OCI-LY7 (cell line): ENCODE results near the gene CCHCR1. TPM values are rescaled to one million over a fixed set of nuclear protein-coding genes. Genes with fewer than 3 reads are reported as not detected.
"Not testable (repeated sequence)": the region's sequence is repeated elsewhere in the genome, so short reads cannot be mapped to it uniquely, and the experiment has no call there.

Experiments used
- BruUV-seq: library from RNA; stranded (reverse); fragments of 400-500 nt; replicated peaks from 2 replicates; lab custom pipeline; 2021; lab: Mats Ljungman, UMichigan
- CTCF ChIA-PET: fragments of 300-600 bp; sonication (Branson Sonifier 250); formaldehyde crosslinking; loops from one replicate; lab custom pipeline; 2022; ENCODE audit warnings: antibody characterized with exemption; ENCODE audit not compliant: unreplicated experiment; lab: Charles Lee
- POLR2A ChIA-PET: fragments of 300-600 bp; sonication (Branson Sonifier 250); formaldehyde crosslinking; loops from one replicate; lab custom pipeline; 2022; ENCODE audit warnings: antibody characterized with exemption; lab: Charles Lee
- DNase-seq: peaks from one replicate; pipeline ENCODE4 v3.0.0-alpha.2; 2015; ENCODE audit warnings: low spot score
- H2AFZ ChIP-seq: fragments of 200-600 bp; sonication (generic), shearing (Covaris generic); 2 replicates; pipeline ENCODE4 v1.6.1; 2014; ENCODE audit warnings: mild to moderate bottlenecking, antibody characterized with exemption, low read length, moderate library complexity
- H3K27ac ChIP-seq: fragments of 200-600 bp; sonication (generic); 2 replicates; pipeline ENCODE4 v1.5.1; 2014; ENCODE audit warnings: mixed run types, low read depth, mild to moderate bottlenecking, moderate library complexity, low read length, inconsistent platforms; ENCODE audit not compliant: poor library complexity, severe bottlenecking
- H3K36me3 ChIP-seq: fragments of 200-600 bp; sonication (generic); 2 replicates; pipeline ENCODE4 v1.6.1; 2014; ENCODE audit warnings: mild to moderate bottlenecking, antibody characterized with exemption, low read length, moderate library complexity, mixed read lengths; ENCODE audit not compliant: insufficient read depth
- H3K4me1 ChIP-seq: fragments of 200-600 bp; sonication (generic); 2 replicates; pipeline ENCODE4 v1.5.1; 2014; ENCODE audit warnings: mild to moderate bottlenecking, low read length; ENCODE audit not compliant: insufficient read depth, poor library complexity, severe bottlenecking
- H3K4me2 ChIP-seq: fragments of 200-600 bp; sonication (generic); 2 replicates; pipeline ENCODE4 v1.6.1; 2014; ENCODE audit warnings: mild to moderate bottlenecking, low read length
- H3K4me3 ChIP-seq: fragments of 200-600 bp; sonication (generic); 2 replicates; pipeline ENCODE4 v1.5.1; 2014; ENCODE audit warnings: mild to moderate bottlenecking, low read depth, low read length; ENCODE audit not compliant: poor library complexity, severe bottlenecking
- H3K79me2 ChIP-seq: fragments of 200-600 bp; sonication (generic); 2 replicates; pipeline ENCODE4 v1.6.1; 2016; ENCODE audit warnings: low read depth, mild to moderate bottlenecking, low read length, moderate library complexity, mixed read lengths; ENCODE audit not compliant: insufficient read depth
- H3K9me2 ChIP-seq: fragments of 200-600 bp; sonication (generic); 2 replicates; pipeline ENCODE4 v1.6.1; 2016; ENCODE audit warnings: mild to moderate bottlenecking, low read length, mixed read lengths; ENCODE audit not compliant: insufficient read depth
- H3K9me3 ChIP-seq: fragments of 200-600 bp; sonication (generic); 2 replicates; pipeline ENCODE4 v1.6.1; 2014; ENCODE audit warnings: mild to moderate bottlenecking, mixed run types, low read length, mixed read lengths
- H4K20me1 ChIP-seq: fragments of 200-600 bp; sonication (generic); 2 replicates; pipeline ENCODE4 v1.6.1; 2014; ENCODE audit warnings: mild to moderate bottlenecking, antibody characterized with exemption, low read length, moderate library complexity, mixed read lengths; ENCODE audit not compliant: insufficient read depth
- CTCF ChIP-seq: fragments of 200-600 bp; sonication (generic); conservative IDR thresholded peaks from 2 replicates; pipeline ENCODE4 v1.5.1; 2014; ENCODE audit warnings: mild to moderate bottlenecking, antibody characterized with exemption, low read length, moderate library complexity, mixed read lengths
- EZH2phosphoT487 ChIP-seq: fragments of 200-600 bp; sonication (generic); IDR thresholded peaks from 2 replicates; pipeline ENCODE4 v1.6.1; 2018; ENCODE audit warnings: low read depth, borderline replicate concordance, mild to moderate bottlenecking, mixed run types, antibody characterized with exemption, low read length, moderate library complexity, mixed read lengths
- intact Hi-C: fragments of 100-400 bp; cut with micrococcal nuclease; formaldehyde crosslinking; loops from one replicate; pipeline ENCODE4 v1.10.0; 2022; ENCODE audit not compliant: unreplicated experiment
- total RNA-seq, 2 experiments: library from RNA; depleted of rRNA in 1 of 2; stranded (reverse); fragments of >200 nt in 1 of 2; shearing (Covaris generic) in 1 of 2; gene quantifications; 2 replicates each; pipeline ENCODE4 v1.2.3, GENCODE V29; 2014 to 2022

CCHCR1 gene
- total RNA-seq, 2 experiments from 2014 or later = 23.9 to 33.0 TPM

GRCh38 chr6:31164475-31165063, 7.0 kb upstream of the CCHCR1 start:
- Histone ChIP-seq H3K4me3 (peak overlapping the region; percentile 14), H3K27ac (peak overlapping the region; percentile 42), H3K4me2 (peak overlapping the region; percentile 78), H3K4me1 (peaks cover 37% of the 10 kb centered on the region), H3K36me3 (peaks cover 45% of the 10 kb centered on the region)
- H3K79me2 ChIP-seq, CTCF ChIA-PET, DNase-seq, H3K9me2 ChIP-seq, H2AFZ ChIP-seq, BruUV-seq, intact Hi-C loops, H4K20me1 ChIP-seq, H3K9me3 ChIP-seq: not testable (repeated sequence)
- POLR2A ChIA-PET = interaction anchor here (1.6 kb wide), 1 partner anchor 26 kb away, joined by 3 read pairs; the partner anchor contains the start of gene PSORS1C2

- Histone ChIP-seq H3K4me2 (peak overlapping the region; percentile 36), H3K4me3 (no peak overlapping the region), H3K79me2 (peaks cover 13% of the 10 kb centered on the region; the same call in 1 of the 2 replicates), H3K9me2 (no peaks in the 10 kb centered on the region), H3K4me1 (peaks cover 39% of the 10 kb centered on the region), H3K9me3 (no peaks in the 10 kb centered on the region), H3K27ac (no peak overlapping the region), H3K36me3 (peaks cover 47% of the 10 kb centered on the region), H2AFZ (no peak overlapping the region), H4K20me1 (no peaks in the 10 kb centered on the region; the same call in 1 of the 2 replicates)
- POLR2A ChIA-PET = interaction anchor here (1.6 kb wide), 1 partner anchor 25 kb away, joined by 3 read pairs; the partner anchor contains the start of gene PSORS1C2
- intact Hi-C loops = no loop called here
- TF ChIP-seq CTCF = no peak
- TF ChIP-seq EZH2phosphoT487 = no peak
- CTCF ChIA-PET = no interaction called here
- no TSS peak for BruUV-seq
- no peak for DNase-seq
Measured at GRCh38 chr6:31163922-31164321, 6.3 kb upstream of the CCHCR1 start.

- Histone ChIP-seq H3K27ac (no peak overlapping the region), H2AFZ (no peak overlapping the region), H3K4me3 (no peak overlapping the region), H3K9me3 (no peaks in the 10 kb centered on the region), H3K4me2 (0 out of 2 replicates have a peak overlapping the region, but pooled peaks have one; percentile 12), H3K4me1 (peaks cover 39% of the 10 kb centered on the region), H4K20me1 (no peaks in the 10 kb centered on the region; the same call in 1 of the 2 replicates), H3K79me2 (peaks cover 17% of the 10 kb centered on the region; the same call in 1 of the 2 replicates), H3K9me2 (no peaks in the 10 kb centered on the region), H3K36me3 (peaks cover 47% of the 10 kb centered on the region)
- CTCF ChIA-PET = no interaction called here
- no peak for DNase-seq
- no TSS peak for BruUV-seq
- POLR2A ChIA-PET = no interaction called here
- intact Hi-C loops = no loop called here
- no peak for TF ChIP-seq CTCF
- TF ChIP-seq EZH2phosphoT487 = no peak
Measured at GRCh38 chr6:31162463-31163165, 5.0 kb upstream of the CCHCR1 start.
